NT2/D1 (cell line): ENCODE data around the gene CYSTM1.

Experiments
- DNase-seq: peaks from one replicate; pipeline ENCODE4 v3.0.0-alpha.2; 2011; ENCODE audit warnings: low read depth, low spot score
- H3K27me3 ChIP-seq: 2 replicates; pipeline ENCODE4 v1.6.0; 2011; ENCODE audit warnings: mild to moderate bottlenecking; ENCODE audit not compliant: insufficient read length, insufficient read depth
- H3K36me3 ChIP-seq: 2 replicates; pipeline ENCODE4 v1.6.1; 2011; ENCODE audit warnings: mild to moderate bottlenecking, low read length, mixed read lengths; ENCODE audit not compliant: insufficient read depth, insufficient read length
- H3K4me1 ChIP-seq: 2 replicates; pipeline ENCODE4 v1.5.1; 2011; ENCODE audit not compliant: insufficient read depth, insufficient read length
- H3K4me3 ChIP-seq: 2 replicates; pipeline ENCODE4 v1.5.1; 2011; ENCODE audit warnings: low read depth; ENCODE audit not compliant: insufficient read length
- H3K9ac ChIP-seq: 2 replicates; pipeline ENCODE4 v1.6.0; 2011; ENCODE audit warnings: low read depth; ENCODE audit not compliant: insufficient read length
- H3K9me3 ChIP-seq: 2 replicates; pipeline ENCODE4 v1.5.1; 2011; ENCODE audit warnings: mild to moderate bottlenecking, low read length; ENCODE audit not compliant: insufficient read depth
- SUZ12 ChIP-seq: IDR thresholded peaks from 2 replicates; pipeline ENCODE4 v1.6.1; 2011; ENCODE audit not compliant: insufficient read length, insufficient read depth; ENCODE audit errors: extremely low read depth
- YY1 ChIP-seq: IDR thresholded peaks from 2 replicates; pipeline ENCODE4 v1.6.1; 2011; ENCODE audit not compliant: insufficient read length, insufficient read depth
- ZNF274 ChIP-seq: IDR thresholded peaks from 2 replicates; pipeline ENCODE4 v1.6.1; 2011; ENCODE audit warnings: mild to moderate bottlenecking, low read depth, low read length

Gene CYSTM1

DNA sequence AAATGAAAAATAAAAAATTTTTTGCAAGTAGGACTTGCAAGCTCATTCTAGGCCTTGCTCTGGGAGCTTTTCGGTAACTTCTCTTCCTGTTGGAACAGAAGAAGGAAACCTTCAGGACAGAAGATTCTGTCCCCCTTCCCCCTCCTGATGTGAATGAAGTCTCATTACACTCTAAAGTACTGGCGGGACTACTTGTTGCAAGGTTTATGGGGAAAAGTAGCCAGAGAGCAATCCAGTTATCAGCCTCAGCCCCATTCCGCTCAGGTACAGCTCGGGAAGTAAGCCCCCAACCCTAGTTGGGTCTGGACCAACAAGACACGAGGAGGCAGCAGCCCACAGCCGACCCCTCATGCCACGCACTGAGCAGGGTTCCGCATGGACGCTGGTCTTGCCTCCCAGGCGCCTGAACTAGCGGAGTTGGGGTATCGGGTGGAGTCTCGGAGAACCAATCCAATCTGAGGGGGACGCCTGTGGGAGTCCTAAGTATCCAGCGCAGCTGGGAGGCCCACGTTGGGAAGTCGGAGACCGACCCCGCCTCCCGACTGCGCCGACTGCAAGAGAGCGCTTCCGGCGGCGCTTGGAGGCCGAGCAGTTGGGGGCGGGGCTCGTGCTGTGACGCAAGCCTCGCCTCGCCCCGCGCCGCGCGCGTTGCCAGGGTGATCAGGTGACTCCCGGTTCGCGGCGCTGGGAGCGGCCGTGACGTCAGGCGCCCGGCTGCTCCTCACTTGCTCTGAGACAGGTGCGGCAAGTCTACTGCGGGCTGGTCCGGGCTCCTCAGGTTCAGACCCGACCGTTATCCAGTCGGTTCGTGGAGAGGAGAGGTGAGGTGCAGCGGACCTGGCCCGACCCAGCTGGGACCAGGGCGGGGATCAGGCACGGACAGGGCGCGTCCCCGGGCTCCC is at the start of gene CYSTM1:
Gene CYSTM1, plus strand, starts transcription at position 724 of the 902 bp plus-strand sequence. CDS start 19,278 bp downstream, outside the sequence.
- peak; percentile 94 for DNase-seq
- Histone ChIP-seq H3K36me3 (no peaks in the 10 kb centered on the region), H3K4me3 (peak within 1 kb of the TSS; percentile 78), H3K9me3 (no peaks in the 10 kb centered on the region), H3K9ac (peak within 1 kb of the TSS; percentile 90), H3K27me3 (peaks cover 6% of the 10 kb centered on the region), H3K4me1 (peaks cover 2% of the 10 kb centered on the region)
- TF ChIP-seq ZNF274: no peak
- TF ChIP-seq SUZ12: no peak
- no peak for TF ChIP-seq YY1

DNA sequence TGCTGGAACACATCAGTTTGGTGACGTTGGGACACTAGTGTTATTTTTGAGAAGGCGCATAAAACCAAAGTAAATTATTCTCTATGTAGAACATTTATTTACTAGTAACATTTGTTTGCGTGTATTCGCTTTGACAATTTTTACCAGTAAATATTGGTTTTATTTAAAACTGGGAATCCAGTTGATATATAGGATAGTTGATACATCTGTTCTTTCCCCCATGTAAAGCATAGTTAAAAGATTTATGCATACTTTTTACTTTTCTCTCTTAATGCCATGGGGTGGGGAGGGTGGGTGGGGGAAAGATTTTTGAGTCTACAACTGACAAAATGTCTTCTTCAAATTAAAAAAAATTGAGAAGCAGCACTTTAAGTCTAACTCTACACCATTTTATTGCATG is 49.4 kb upstream of the CYSTM1 start, which contains the start of gene IGIP:
Gene IGIP, plus strand, starts transcription at position 301 of the 400 bp plus-strand sequence. CDS start 2,540 bp downstream, outside the sequence.
- Histone ChIP-seq H3K9me3 (no peaks in the 10 kb centered on the region), H3K27me3 (no peaks in the 10 kb centered on the region), H3K36me3 (no peaks in the 10 kb centered on the region), H3K4me1 (no peaks in the 10 kb centered on the region), H3K4me3 (no peak within 1 kb of the TSS), H3K9ac (no peak within 1 kb of the TSS)
- no peak for TF ChIP-seq SUZ12
- no peak for TF ChIP-seq YY1
- TF ChIP-seq ZNF274: no peak
- no peak for DNase-seq

DNA sequence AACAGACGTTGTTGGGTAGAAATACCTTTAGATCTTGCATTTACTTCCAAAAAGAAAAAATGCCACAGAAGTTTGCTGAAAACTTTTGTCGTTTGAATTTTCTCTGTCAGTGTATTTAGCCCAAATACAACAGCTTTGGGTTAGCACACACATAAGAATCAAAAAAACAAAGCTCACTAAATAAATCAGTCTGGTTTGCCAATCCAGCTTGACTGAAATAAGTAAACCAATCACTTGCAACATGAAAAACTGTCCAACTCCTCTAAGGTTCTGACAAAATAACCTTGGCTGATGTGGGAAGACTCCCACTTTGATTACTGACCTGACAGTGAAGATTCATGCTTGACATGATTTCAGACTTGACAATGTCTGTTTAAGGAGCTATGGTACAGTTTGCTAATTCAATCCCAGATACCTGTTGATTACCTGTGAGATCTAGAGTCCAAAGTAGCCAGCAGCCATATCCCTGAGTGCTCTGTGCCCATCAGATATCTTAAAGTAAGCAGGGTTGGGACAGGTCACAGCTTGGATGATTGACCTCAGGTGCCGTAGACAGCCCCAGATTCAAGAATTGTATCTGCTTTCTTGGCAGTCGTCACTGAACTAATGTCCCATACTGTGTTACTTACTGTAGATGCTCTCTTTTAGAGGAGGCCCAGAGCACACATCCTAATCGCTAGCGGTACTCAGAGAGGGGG is 48.5 kb upstream of the CYSTM1 start:
- Histone ChIP-seq H3K4me1 (no peaks in the 10 kb centered on the region), H3K36me3 (no peaks in the 10 kb centered on the region), H3K27me3 (no peaks in the 10 kb centered on the region), H3K9ac (no peak overlapping the region), H3K4me3 (no peak overlapping the region), H3K9me3 (no peaks in the 10 kb centered on the region)
- DNase-seq: no peak
- no peak for TF ChIP-seq SUZ12
- TF ChIP-seq YY1: no peak
- no peak for TF ChIP-seq ZNF274

GRCh38 chr5:140128376-140128775 is 46.6 kb upstream of the CYSTM1 start:
- no peak for DNase-seq
- Histone ChIP-seq H3K36me3 (no peaks in the 10 kb centered on the region), H3K4me1 (no peaks in the 10 kb centered on the region), H3K9ac (no peak overlapping the region), H3K4me3 (no peak overlapping the region), H3K9me3 (no peaks in the 10 kb centered on the region), H3K27me3 (no peaks in the 10 kb centered on the region)
- no peak for TF ChIP-seq YY1
- TF ChIP-seq SUZ12: no peak
- TF ChIP-seq ZNF274: no peak

- Histone ChIP-seq H3K9me3 (no peaks in the 10 kb centered on the region), H3K4me1 (no peaks in the 10 kb centered on the region), H3K9ac (no peak overlapping the region), H3K27me3 (no peaks in the 10 kb centered on the region), H3K4me3 (no peak overlapping the region), H3K36me3 (no peaks in the 10 kb centered on the region)
- TF ChIP-seq SUZ12 (no peak), YY1 (no peak), ZNF274 (no peak)
- no peak for DNase-seq
Measured at GRCh38 chr5:140130949-140131733, 43.8 kb upstream of the CYSTM1 start.

DNA sequence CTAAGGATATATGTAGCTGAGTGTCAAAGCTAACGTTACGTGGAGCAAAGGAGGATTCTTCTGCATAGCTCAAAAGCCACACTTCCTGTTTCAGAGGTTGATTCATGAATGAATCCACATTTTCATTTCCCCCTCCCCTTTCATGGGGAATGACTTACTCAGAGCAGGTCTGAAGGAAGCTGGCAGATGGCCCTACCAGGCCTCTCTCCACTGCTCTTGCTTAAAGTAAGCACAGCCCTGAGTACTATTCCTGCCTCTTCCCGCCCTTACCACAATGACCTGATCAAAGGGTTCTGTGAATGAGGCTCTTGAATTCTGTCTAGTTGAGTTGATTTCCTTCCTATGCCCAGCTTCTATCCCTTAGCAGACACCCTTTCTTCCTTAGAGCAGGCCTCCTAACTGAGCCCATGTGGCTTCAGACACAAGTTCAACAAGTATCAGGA is 43.0 kb upstream of the CYSTM1 start:
- Histone ChIP-seq H3K4me3 (no peak overlapping the region), H3K9me3 (no peaks in the 10 kb centered on the region), H3K36me3 (no peaks in the 10 kb centered on the region), H3K9ac (no peak overlapping the region), H3K4me1 (no peaks in the 10 kb centered on the region), H3K27me3 (no peaks in the 10 kb centered on the region)
- no peak for DNase-seq
- TF ChIP-seq SUZ12 (no peak), ZNF274 (no peak), YY1 (no peak)
